Hepatocyte (in vitro differentiated cells): ENCODE measurements around the gene KCTD6. TPM values are rescaled to one million over a fixed set of nuclear protein-coding genes. Genes with fewer than 3 reads are reported as not detected.

Experiments
- DNase-seq: peaks from one replicate; pipeline ENCODE4 v3.0.0-alpha.2; 2016; ENCODE audit warnings: low spot score
- H2AFZ ChIP-seq: fragments of 200-600 bp; sonication (generic); 2 replicates; pipeline ENCODE4 v1.6.0; 2016; ENCODE audit warnings: antibody characterized with exemption, mild to moderate bottlenecking
- H3K27ac ChIP-seq: fragments of 200-600 bp; sonication (generic); 2 replicates; pipeline ENCODE4 v1.5.1; 2016; ENCODE audit warnings: mild to moderate bottlenecking
- H3K27me3 ChIP-seq: fragments of 200-600 bp; sonication (generic); 2 replicates; pipeline ENCODE4 v1.6.1; 2016
- H3K36me3 ChIP-seq: fragments of 200-600 bp; sonication (generic); replicated peaks from 2 replicates; pipeline ENCODE4 v1.5.1; 2016; ENCODE audit warnings: low read depth; ENCODE audit not compliant: insufficient read depth
- H3K4me1 ChIP-seq: fragments of 200-600 bp; sonication (generic); 2 replicates; pipeline ENCODE4 v1.5.1; 2016; ENCODE audit warnings: mild to moderate bottlenecking, moderate library complexity; ENCODE audit not compliant: insufficient read depth
- H3K4me2 ChIP-seq: fragments of 200-600 bp; sonication (generic); 2 replicates; pipeline ENCODE4 v1.6.0; 2016
- H3K4me3 ChIP-seq: fragments of 200-600 bp; sonication (generic); 2 replicates; pipeline ENCODE4 v1.5.1; 2016; ENCODE audit warnings: mild to moderate bottlenecking
- H3K79me2 ChIP-seq: fragments of 200-600 bp; sonication (generic); 2 replicates; pipeline ENCODE4 v1.6.0; 2017; ENCODE audit warnings: mild to moderate bottlenecking
- H3K9me2 ChIP-seq: fragments of 200-600 bp; sonication (generic); replicated peaks from 2 replicates; pipeline ENCODE4 v1.6.0; 2017; ENCODE audit warnings: mild to moderate bottlenecking; ENCODE audit not compliant: insufficient read depth
- H3K9me3 ChIP-seq: fragments of 200-600 bp; sonication (generic); 2 replicates; pipeline ENCODE4 v1.5.1; 2016; ENCODE audit warnings: low read depth, mild to moderate bottlenecking
- H4K20me1 ChIP-seq: fragments of 200-600 bp; sonication (generic); 2 replicates; pipeline ENCODE4 v1.6.0; 2016; ENCODE audit warnings: mild to moderate bottlenecking; ENCODE audit not compliant: insufficient read depth, poor library complexity, severe bottlenecking
- EZH2 ChIP-seq: fragments of 200-600 bp; sonication (generic); IDR thresholded peaks from 2 replicates; pipeline ENCODE4 v1.6.1; 2016; ENCODE audit warnings: antibody characterized with exemption, mild to moderate bottlenecking, borderline replicate concordance
- EZH2phosphoT487 ChIP-seq: fragments of 200-600 bp; sonication (generic); IDR thresholded peaks from one replicate; pipeline ENCODE4 v1.6.1; 2018; ENCODE audit warnings: antibody characterized with exemption, mild to moderate bottlenecking, low read depth, moderate library complexity; ENCODE audit not compliant: unreplicated experiment, severe bottlenecking
- WGBS: methylation state at CpG from one replicate; pipeline ENCODE4 v1.1.6; 2016; ENCODE audit warnings: low lambda C conversion rate; ENCODE audit errors: missing lambda C conversion rate; 5-methylcytosine and 5-hydroxymethylcytosine counted together
- polyA plus RNA-seq: library from polyadenylated mRNA; unstranded; fragments of >200 nt; fragmentation: Nextera tagmentation; extraction: Ambion mirVana; gene quantifications from 2 replicates; pipeline ENCODE4 v1.2.1, GENCODE V29; 2016
- total RNA-seq: library from RNA; depleted of rRNA; stranded (reverse); fragments of >200 nt; gene quantifications from 2 replicates; pipeline ENCODE4 v1.2.3, GENCODE V29; 2014
- TF ChIP-seq, protein P1 (sequence below): fragments of 200-600 bp; sonication (generic); IDR thresholded peaks from 2 replicates; pipeline ENCODE4 v1.5.1; 2016; ENCODE audit warnings: antibody characterized with exemption, mild to moderate bottlenecking; ENCODE audit not compliant: poor library complexity

The KCTD6 gene
- total and polyA plus RNA-seq, 2 experiments from 2014 or later, result 13.8 to 18.9 TPM

DNA sequence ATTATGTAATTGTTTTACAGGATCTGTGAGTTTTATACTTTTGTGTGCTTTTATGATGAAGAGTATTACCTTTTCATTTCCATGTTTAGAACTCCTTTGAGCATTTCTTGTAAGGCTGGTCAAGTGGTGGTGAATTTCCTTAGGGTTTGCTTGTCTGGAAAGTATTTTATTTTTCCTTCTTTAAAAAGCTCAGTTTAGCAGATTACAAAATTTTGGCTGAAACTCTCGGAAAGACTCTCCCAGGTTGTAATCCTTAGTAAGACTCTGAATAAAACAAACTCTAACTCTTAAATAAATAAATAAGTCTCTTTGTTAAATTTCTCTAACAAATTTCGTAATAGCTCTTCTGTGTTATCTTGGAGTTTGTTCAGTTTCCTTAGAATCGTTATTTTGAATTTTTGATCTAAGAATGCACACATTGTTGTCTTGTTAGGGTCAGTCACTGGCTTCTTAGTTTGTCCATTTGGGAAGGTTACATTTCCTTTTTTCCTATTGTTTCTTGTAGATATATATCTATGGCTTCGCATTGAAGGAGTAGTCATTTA, 59.8 kb downstream of the KCTD6 start:
- H3K4me1 ChIP-seq, result peaks cover 3% of the 10 kb centered on the region
- no peak overlapping the region for H3K27ac ChIP-seq
- no peaks in the 10 kb centered on the region for H4K20me1 ChIP-seq
- no peak overlapping the region for H2AFZ ChIP-seq
- no peaks in the 10 kb centered on the region for H3K9me3 ChIP-seq
- no peaks in the 10 kb centered on the region for H3K27me3 ChIP-seq
- no peak overlapping the region for H3K4me3 ChIP-seq
- WGBS, result 87% methylated on average over 4 of the region's 4 CpGs
- no peaks in the 10 kb centered on the region for H3K36me3 ChIP-seq
- H3K4me2 ChIP-seq, result no peak overlapping the region
- TF ChIP-seq EZH2 (no peak), EZH2phosphoT487 (no peak)
- TF ChIP-seq, protein P1, sequence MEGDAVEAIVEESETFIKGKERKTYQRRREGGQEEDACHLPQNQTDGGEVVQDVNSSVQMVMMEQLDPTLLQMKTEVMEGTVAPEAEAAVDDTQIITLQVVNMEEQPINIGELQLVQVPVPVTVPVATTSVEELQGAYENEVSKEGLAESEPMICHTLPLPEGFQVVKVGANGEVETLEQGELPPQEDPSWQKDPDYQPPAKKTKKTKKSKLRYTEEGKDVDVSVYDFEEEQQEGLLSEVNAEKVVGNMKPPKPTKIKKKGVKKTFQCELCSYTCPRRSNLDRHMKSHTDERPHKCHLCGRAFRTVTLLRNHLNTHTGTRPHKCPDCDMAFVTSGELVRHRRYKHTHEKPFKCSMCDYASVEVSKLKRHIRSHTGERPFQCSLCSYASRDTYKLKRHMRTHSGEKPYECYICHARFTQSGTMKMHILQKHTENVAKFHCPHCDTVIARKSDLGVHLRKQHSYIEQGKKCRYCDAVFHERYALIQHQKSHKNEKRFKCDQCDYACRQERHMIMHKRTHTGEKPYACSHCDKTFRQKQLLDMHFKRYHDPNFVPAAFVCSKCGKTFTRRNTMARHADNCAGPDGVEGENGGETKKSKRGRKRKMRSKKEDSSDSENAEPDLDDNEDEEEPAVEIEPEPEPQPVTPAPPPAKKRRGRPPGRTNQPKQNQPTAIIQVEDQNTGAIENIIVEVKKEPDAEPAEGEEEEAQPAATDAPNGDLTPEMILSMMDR, result no peak
- no peaks in the 10 kb centered on the region for H3K79me2 ChIP-seq
- DNase-seq, result no peak
- no peaks in the 10 kb centered on the region for H3K9me2 ChIP-seq

Other genes with a start within 250 kb of the KCTD6 start
- gene RPP14, start 185.9 kb upstream of the KCTD6 start, total RNA-seq, result 18.3 and 18.5 TPM in 2 replicates
- 13.8 and 14.0 TPM in 2 replicates for gene RPP14, start 185.9 kb upstream of the KCTD6 start, polyA plus RNA-seq
- gene HTD2, start 185.6 kb upstream of the KCTD6 start, total RNA-seq, result 4.5 and 13.0 TPM in 2 replicates
- gene HTD2, start 185.6 kb upstream of the KCTD6 start, polyA plus RNA-seq, result 18.1 and 19.0 TPM in 2 replicates
- 29.5 and 31.3 TPM in 2 replicates for gene PXK, start 159.2 kb upstream of the KCTD6 start, total RNA-seq
- gene PXK, start 159.2 kb upstream of the KCTD6 start, polyA plus RNA-seq, result 37.8 and 38.7 TPM in 2 replicates
- 122 and 150 TPM in 2 replicates for gene PDHB, start 58.3 kb upstream of the KCTD6 start, total RNA-seq
- 119 and 120 TPM in 2 replicates for gene PDHB, start 58.3 kb upstream of the KCTD6 start, polyA plus RNA-seq
- gene ACOX2, start 45.1 kb downstream of the KCTD6 start, total RNA-seq, result 20.1 and 26.2 TPM in 2 replicates
- gene ACOX2, start 45.1 kb downstream of the KCTD6 start, polyA plus RNA-seq, result 30.6 and 31.3 TPM in 2 replicates
- gene FAM107A, start 85.3 kb downstream of the KCTD6 start, total RNA-seq, result 0.24 and 0.93 TPM in 2 replicates
- gene FAM107A, start 85.3 kb downstream of the KCTD6 start, polyA plus RNA-seq, result 0.40 and 0.58 TPM in 2 replicates
- gene FAM3D, start 174.7 kb downstream of the KCTD6 start, total RNA-seq, result 0.60 and 4.5 TPM in 2 replicates
- 3.7 and 4.3 TPM in 2 replicates for gene FAM3D, start 174.7 kb downstream of the KCTD6 start, polyA plus RNA-seq